ENCODE results near the gene SCFD1. TPM values are rescaled to one million over a fixed set of nuclear protein-coding genes. Genes with fewer than 3 reads are reported as not detected.
"Not testable (repeated sequence)": the region's sequence is repeated elsewhere in the genome, so short reads cannot be mapped to it uniquely, and the experiment has no call there.

Gene SCFD1
- total RNA-seq, 2 donors from 2014 or later = 71.9 to 91.1 TPM

GRCh38 chr14:30680036-30680435 is 57.9 kb downstream of the SCFD1 start:
- DNase-seq (no peak), ATAC-seq (no peak)
- intact Hi-C loops (cut with DNase I) = no loop called here
- TF ChIP-seq CTCF (IDR thresholded peaks at IDR 0.05) (no peak), POLR2A (IDR thresholded peaks at IDR 0.05) (no peak)
- Histone ChIP-seq H3K9me3 (no peaks in the 10 kb centered on the region), H3K27me3 (no peaks in the 10 kb centered on the region), H3K36me3 (replicated peaks in 1 of 2; ENCODE audit: insufficient read depth in 1 of 2, low read depth in 2 of 2) (peaks cover 0 to 8% of the 10 kb centered on the region in 2 donors), H3K4me3 (no peak overlapping the region), H3K27ac (no peak overlapping the region), H3K4me1 (no peaks in the 10 kb centered on the region)

- H3K27me3 ChIP-seq; ATAC-seq; H3K4me3 ChIP-seq; intact Hi-C loops (cut with DNase I); H3K9me3 ChIP-seq; H3K4me1 ChIP-seq; H3K36me3 ChIP-seq (replicated peaks in 1 of 2; ENCODE audit: insufficient read depth in 1 of 2, low read depth in 2 of 2); H3K27ac ChIP-seq; DNase-seq: not testable (repeated sequence)
- WGBS, 2 donors = 94 to 98% methylated on average over 5 of the region's 5 CpGs
Measured at GRCh38 chr14:30680776-30681175, 58.7 kb downstream of the SCFD1 start.

GRCh38 chr14:30681752-30682355 is 59.7 kb downstream of the SCFD1 start:
- no peak overlapping the region for H3K4me3 ChIP-seq
- DNase-seq (no peak), ATAC-seq (no peak)
- H3K27ac ChIP-seq = no peak overlapping the region
- TF ChIP-seq CTCF (IDR thresholded peaks at IDR 0.05) (peak in 4 of 7 experiments; percentile 10 to 26 (median 18)), POLR2A (IDR thresholded peaks at IDR 0.05) (no peak)
- peaks cover 0 to 3% of the 10 kb centered on the region in 2 donors for H3K36me3 ChIP-seq (replicated peaks in 1 of 2; ENCODE audit: insufficient read depth in 1 of 2, low read depth in 2 of 2)
- 78 to 89% methylated on average over 2 of the region's 2 CpGs for WGBS, 2 donors
- H3K4me1 ChIP-seq = no peaks in the 10 kb centered on the region
- intact Hi-C loops (cut with DNase I) = no loop called here
- H3K27me3 ChIP-seq = no peaks in the 10 kb centered on the region
- H3K9me3 ChIP-seq = no peaks in the 10 kb centered on the region

GRCh38 chr14:30690487-30691355 is 68.6 kb downstream of the SCFD1 start:
- intact Hi-C loops (cut with DNase I); ATAC-seq; H3K36me3 ChIP-seq (replicated peaks in 1 of 2; ENCODE audit: insufficient read depth in 1 of 2, low read depth in 2 of 2); H3K4me3 ChIP-seq; H3K9me3 ChIP-seq; H3K27me3 ChIP-seq: not testable (repeated sequence)
- 45 to 49% methylated on average over 9 to 16 of the region's 28 CpGs for WGBS, 2 donors
- TF ChIP-seq CTCF (IDR thresholded peaks at IDR 0.05) = peak in 5 of 7 experiments; percentile 6 to 45 (median 27)
- Histone ChIP-seq H3K4me1 (peaks cover 18% of the 10 kb centered on the region), H3K27ac (peak overlapping the region in 2 of 4 donors; percentile 36 to 47)
- DNase-seq = peak; percentile 29 to 43 (median 38)

GRCh38 chr14:30691751-30692398 is 69.8 kb downstream of the SCFD1 start:
- no peaks in the 10 kb centered on the region for H3K9me3 ChIP-seq
- no peak overlapping the region for H3K27ac ChIP-seq
- no peak overlapping the region for H3K4me3 ChIP-seq
- peaks cover 18% of the 10 kb centered on the region for H3K4me1 ChIP-seq
- no peaks in the 10 kb centered on the region for H3K36me3 ChIP-seq (replicated peaks in 1 of 2; ENCODE audit: insufficient read depth in 1 of 2, low read depth in 2 of 2)
- 92 to 93% methylated on average over 5 of the region's 5 CpGs for WGBS, 2 donors
- no peak for DNase-seq
- intact Hi-C loops (cut with DNase I) = no loop called here
- TF ChIP-seq POLR2A (IDR thresholded peaks at IDR 0.05) (no peak), CTCF (IDR thresholded peaks at IDR 0.05) (no peak)
- no peaks in the 10 kb centered on the region for H3K27me3 ChIP-seq
- ATAC-seq = no peak
